Frontal cortex (tissue), 4 donors: Measurements from ENCODE around the gene RNF38. TPM values are rescaled to one million over a fixed set of nuclear protein-coding genes. Genes with fewer than 3 reads are reported as not detected.
"Not testable (repeated sequence)": the region's sequence is repeated elsewhere in the genome, so short reads cannot be mapped to it uniquely, and the experiment has no call there.

ENCODE experiments used
- DNase-seq, 2 donors: peaks; one replicate each; pipeline ENCODE4 v3.0.0; 2012; ENCODE audit warnings: low spot score in 2 of 2
- FAIRE-seq: peaks from 2 replicates; lab custom pipeline; 2012; peaks lifted over from hg19 to GRCh38; lab: Jason Lieb, UNC
- total RNA-seq: library from RNA; depleted of rRNA; stranded (reverse); fragments of >200 nt; gene quantifications from one replicate; pipeline ENCODE4 v1.2.3, GENCODE V29; 2014
- donor health status: control.
- donor health status: control.
- donor health status: control.

The RNF38 gene
- total RNA-seq, 1 donor from 2014 or later = 38.7 TPM

GRCh38 chr9:36304366-36304765 lies 95.7 kb downstream of the RNF38 start:
- FAIRE-seq, DNase-seq: not testable (repeated sequence)

- no peak for DNase-seq
- no peak for FAIRE-seq
Measured at GRCh38 chr9:36301227-36301626, 98.8 kb downstream of the RNF38 start.

- FAIRE-seq (no peak), DNase-seq (no peak)
Measured at GRCh38 chr9:36298566-36298965, 101.5 kb downstream of the RNF38 start.

GRCh38 chr9:36297798-36298197 lies 102.3 kb downstream of the RNF38 start:
- no peak for FAIRE-seq

GRCh38 chr9:36294996-36295395 lies 105.1 kb downstream of the RNF38 start:
- not testable (repeated sequence) for FAIRE-seq

More at GRCh38 chr9:36297798-36298197, 102.3 kb downstream of the RNF38 start:
- no peak for DNase-seq

GRCh38 chr9:36293918-36294317 lies 106.2 kb downstream of the RNF38 start:
- FAIRE-seq (no peak), DNase-seq (no peak)

More at GRCh38 chr9:36294996-36295395, 105.1 kb downstream of the RNF38 start:
- DNase-seq = not testable (repeated sequence)

GRCh38 chr9:36293171-36293570 lies 106.9 kb downstream of the RNF38 start:
- DNase-seq (no peak), FAIRE-seq (no peak)

GRCh38 chr9:36292641-36293040 lies 107.4 kb downstream of the RNF38 start:
- FAIRE-seq = no peak
- DNase-seq = no peak

- no peak for FAIRE-seq
- DNase-seq = no peak
Measured at GRCh38 chr9:36290996-36291395, 109.1 kb downstream of the RNF38 start.

- no peak for DNase-seq
- no peak for FAIRE-seq
Measured at GRCh38 chr9:36289836-36290435, 110.1 kb downstream of the RNF38 start.

GRCh38 chr9:36288070-36288469 lies 112.0 kb downstream of the RNF38 start:
- DNase-seq = no peak
- no peak for FAIRE-seq

Other genes with a start within 250 kb of the RNF38 start
- gene CCIN, start 230.9 kb downstream of the RNF38 start, total RNA-seq = not detected
- gene CLTA, start 209.3 kb downstream of the RNF38 start, total RNA-seq = 152 TPM
- gene GNE, start 141.8 kb downstream of the RNF38 start, total RNA-seq = 45.2 TPM
- 8.2 TPM for gene MELK, start 172.6 kb upstream of the RNF38 start, total RNA-seq